Neural cell (in vitro differentiated cells): ENCODE measurements around the gene HINT2. TPM values are rescaled to one million over a fixed set of nuclear protein-coding genes. Genes with fewer than 3 reads are reported as not detected.
A peak's percentile ranks its signal among the peaks of the same experiment; 100 is the strongest.

ENCODE experiments used
- H2AFZ ChIP-seq: fragments of 200-600, 300-800 bp; sonication (generic), shearing (Covaris generic); 2 replicates; pipeline ENCODE4 v1.6.0; 2014; ENCODE audit warnings: low read depth, mild to moderate bottlenecking, antibody characterized with exemption, low read length, moderate library complexity
- H3F3A ChIP-seq: fragments of 200-600 bp; shearing (Covaris generic); 2 replicates; pipeline ENCODE4 v1.6.1; 2016; ENCODE audit warnings: mild to moderate bottlenecking, moderate library complexity, mixed read lengths, antibody characterized with exemption, low read length; ENCODE audit not compliant: insufficient read depth, poor library complexity, severe bottlenecking
- H3K27ac ChIP-seq: fragments of 200-600, 300-800 bp; sonication (generic), shearing (Covaris generic); 2 replicates; pipeline ENCODE4 v1.5.1; 2014; ENCODE audit warnings: mild to moderate bottlenecking, low read length, moderate library complexity
- H3K27me3 ChIP-seq: fragments of 300-800, 200-600 bp; sonication (generic), shearing (Covaris generic); 2 replicates; pipeline ENCODE4 v1.6.0; 2014; ENCODE audit warnings: mild to moderate bottlenecking, low read depth, low read length, moderate library complexity; ENCODE audit not compliant: insufficient read depth
- H3K36me3 ChIP-seq: fragments of 300-800, 200-600 bp; sonication (generic), shearing (Covaris generic); 2 replicates; pipeline ENCODE4 v1.5.1; 2014; ENCODE audit warnings: mild to moderate bottlenecking, antibody characterized with exemption, low read length, moderate library complexity; ENCODE audit not compliant: insufficient read depth
- H3K4me2 ChIP-seq: fragments of 300-800, 200-600 bp; sonication (generic), shearing (Covaris generic); 2 replicates; pipeline ENCODE4 v1.6.0; 2014; ENCODE audit warnings: mild to moderate bottlenecking, low read length
- H3K4me3 ChIP-seq: fragments of 300-800, 200-600 bp; sonication (generic), shearing (Covaris generic); 2 replicates; pipeline ENCODE4 v1.5.1; 2014; ENCODE audit warnings: mild to moderate bottlenecking, low read length, moderate library complexity
- H3K79me2 ChIP-seq: fragments of 200-600 bp; shearing (Covaris generic); replicated peaks from 2 replicates; pipeline ENCODE4 v1.6.0; 2014; ENCODE audit warnings: mild to moderate bottlenecking, low read length, moderate library complexity; ENCODE audit not compliant: insufficient read depth
- H3K9ac ChIP-seq: fragments of 300-800, 200-600 bp; sonication (generic), shearing (Covaris generic); 2 replicates; pipeline ENCODE4 v1.6.1; 2016; ENCODE audit warnings: mild to moderate bottlenecking, low read length, mixed read lengths
- H3K9me2 ChIP-seq: fragments of 200-600 bp; shearing (Covaris generic); 2 replicates; pipeline ENCODE4 v1.6.1; 2016; ENCODE audit warnings: mild to moderate bottlenecking, low read length, mixed read lengths; ENCODE audit not compliant: insufficient read depth
- H3K9me3 ChIP-seq: fragments of 200-600, 300-800 bp; sonication (generic), shearing (Covaris generic); 2 replicates; pipeline ENCODE4 v1.6.1; 2016; ENCODE audit warnings: mild to moderate bottlenecking, mixed run types, low read length, moderate library complexity, mixed read lengths
- H4K20me1 ChIP-seq: fragments of 200-600 bp; shearing (Covaris generic); 2 replicates; pipeline ENCODE4 v1.6.1; 2016; ENCODE audit warnings: mild to moderate bottlenecking, mixed run types; ENCODE audit not compliant: insufficient read depth
- EP300 ChIP-seq: fragments of 450-650 bp; conservative IDR thresholded peaks from 2 replicates; pipeline ENCODE4 v1.6.1; 2014; ENCODE audit warnings: antibody characterized with exemption, mild to moderate bottlenecking, moderate library complexity; ENCODE audit not compliant: poor library complexity, severe bottlenecking
- EZH2 ChIP-seq: fragments of 200-600, 300-800 bp; shearing (Covaris generic), sonication (generic); IDR thresholded peaks from 2 replicates; pipeline ENCODE4 v1.6.1; 2014; ENCODE audit warnings: antibody characterized with exemption, low read length, borderline replicate concordance, mild to moderate bottlenecking; ENCODE audit not compliant: insufficient read depth, poor library complexity, severe bottlenecking
- MXI1 ChIP-seq: fragments of 450-650 bp; conservative IDR thresholded peaks from 2 replicates; pipeline ENCODE4 v1.6.1; 2014; ENCODE audit warnings: antibody characterized with exemption, mild to moderate bottlenecking; ENCODE audit not compliant: poor library complexity, severe bottlenecking
- POLR2AphosphoS5 ChIP-seq: IDR thresholded peaks from 2 replicates; pipeline ENCODE4 v1.6.1; 2012
- RAD21 ChIP-seq: fragments of 450-650 bp; conservative IDR thresholded peaks from 2 replicates; pipeline ENCODE4 v1.6.1; 2014; ENCODE audit warnings: antibody characterized with exemption, mild to moderate bottlenecking, moderate library complexity
- SMC3 ChIP-seq: fragments of 450-650 bp; conservative IDR thresholded peaks from 2 replicates; pipeline ENCODE4 v1.6.1; 2014; ENCODE audit warnings: antibody characterized with exemption, mild to moderate bottlenecking, moderate library complexity; ENCODE audit not compliant: poor library complexity
- TAF1 ChIP-seq: IDR thresholded peaks from 2 replicates; pipeline ENCODE4 v1.6.1; 2012; ENCODE audit warnings: low read depth
- polyA plus RNA-seq: library from polyadenylated mRNA; depleted of rRNA; stranded (reverse); fragments of >200 nt; gene quantifications from 2 replicates; pipeline ENCODE4 v1.2.3, GENCODE V29; 2014
- TF ChIP-seq, protein P1 (sequence below): IDR thresholded peaks from 2 replicates; pipeline ENCODE4 v1.6.1; 2012; ENCODE audit warnings: borderline replicate concordance
- TF ChIP-seq, protein P2 (sequence below): fragments of 450-650 bp; IDR thresholded peaks from 2 replicates; pipeline ENCODE4 v1.5.1; 2014; ENCODE audit warnings: antibody characterized with exemption, mild to moderate bottlenecking, moderate library complexity; ENCODE audit not compliant: poor library complexity, severe bottlenecking

HINT2 gene
- polyA plus RNA-seq, 1 donor from 2014 or later = 31.0 TPM

DNA sequence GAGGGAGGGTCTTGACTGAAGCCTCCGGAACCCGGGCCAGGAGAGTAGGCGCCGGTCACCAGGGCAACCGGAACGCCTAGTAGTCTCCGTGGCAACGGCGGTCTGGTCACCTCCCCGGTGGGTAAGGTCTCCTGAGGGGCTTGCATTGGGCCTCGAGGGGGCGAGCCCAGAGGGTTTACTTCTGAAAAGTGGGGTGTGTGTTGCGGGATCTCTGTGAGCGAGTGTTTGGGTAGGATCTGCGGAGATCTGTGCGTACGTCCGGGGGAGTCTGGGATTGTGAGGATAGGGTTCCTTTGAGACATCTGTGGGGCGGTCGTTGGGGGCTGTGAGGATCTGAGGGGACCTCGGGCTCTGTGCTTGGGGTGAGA, 13.9 kb upstream of the HINT2 start, which contains the start of gene FAM221B:
TSS of gene FAM221B (minus strand) at position 17 of the 368 bp plus-strand sequence. CDS start 2,571 bp downstream, outside the sequence.
- TF ChIP-seq SMC3 (peak; percentile 7), POLR2AphosphoS5 (no peak), EP300 (no peak), TAF1 (no peak), EZH2 (no peak), RAD21 (no peak), MXI1 (no peak)
- TF ChIP-seq, protein P1, sequence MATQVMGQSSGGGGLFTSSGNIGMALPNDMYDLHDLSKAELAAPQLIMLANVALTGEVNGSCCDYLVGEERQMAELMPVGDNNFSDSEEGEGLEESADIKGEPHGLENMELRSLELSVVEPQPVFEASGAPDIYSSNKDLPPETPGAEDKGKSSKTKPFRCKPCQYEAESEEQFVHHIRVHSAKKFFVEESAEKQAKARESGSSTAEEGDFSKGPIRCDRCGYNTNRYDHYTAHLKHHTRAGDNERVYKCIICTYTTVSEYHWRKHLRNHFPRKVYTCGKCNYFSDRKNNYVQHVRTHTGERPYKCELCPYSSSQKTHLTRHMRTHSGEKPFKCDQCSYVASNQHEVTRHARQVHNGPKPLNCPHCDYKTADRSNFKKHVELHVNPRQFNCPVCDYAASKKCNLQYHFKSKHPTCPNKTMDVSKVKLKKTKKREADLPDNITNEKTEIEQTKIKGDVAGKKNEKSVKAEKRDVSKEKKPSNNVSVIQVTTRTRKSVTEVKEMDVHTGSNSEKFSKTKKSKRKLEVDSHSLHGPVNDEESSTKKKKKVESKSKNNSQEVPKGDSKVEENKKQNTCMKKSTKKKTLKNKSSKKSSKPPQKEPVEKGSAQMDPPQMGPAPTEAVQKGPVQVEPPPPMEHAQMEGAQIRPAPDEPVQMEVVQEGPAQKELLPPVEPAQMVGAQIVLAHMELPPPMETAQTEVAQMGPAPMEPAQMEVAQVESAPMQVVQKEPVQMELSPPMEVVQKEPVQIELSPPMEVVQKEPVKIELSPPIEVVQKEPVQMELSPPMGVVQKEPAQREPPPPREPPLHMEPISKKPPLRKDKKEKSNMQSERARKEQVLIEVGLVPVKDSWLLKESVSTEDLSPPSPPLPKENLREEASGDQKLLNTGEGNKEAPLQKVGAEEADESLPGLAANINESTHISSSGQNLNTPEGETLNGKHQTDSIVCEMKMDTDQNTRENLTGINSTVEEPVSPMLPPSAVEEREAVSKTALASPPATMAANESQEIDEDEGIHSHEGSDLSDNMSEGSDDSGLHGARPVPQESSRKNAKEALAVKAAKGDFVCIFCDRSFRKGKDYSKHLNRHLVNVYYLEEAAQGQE = peak; percentile 23
- TF ChIP-seq, protein P2, sequence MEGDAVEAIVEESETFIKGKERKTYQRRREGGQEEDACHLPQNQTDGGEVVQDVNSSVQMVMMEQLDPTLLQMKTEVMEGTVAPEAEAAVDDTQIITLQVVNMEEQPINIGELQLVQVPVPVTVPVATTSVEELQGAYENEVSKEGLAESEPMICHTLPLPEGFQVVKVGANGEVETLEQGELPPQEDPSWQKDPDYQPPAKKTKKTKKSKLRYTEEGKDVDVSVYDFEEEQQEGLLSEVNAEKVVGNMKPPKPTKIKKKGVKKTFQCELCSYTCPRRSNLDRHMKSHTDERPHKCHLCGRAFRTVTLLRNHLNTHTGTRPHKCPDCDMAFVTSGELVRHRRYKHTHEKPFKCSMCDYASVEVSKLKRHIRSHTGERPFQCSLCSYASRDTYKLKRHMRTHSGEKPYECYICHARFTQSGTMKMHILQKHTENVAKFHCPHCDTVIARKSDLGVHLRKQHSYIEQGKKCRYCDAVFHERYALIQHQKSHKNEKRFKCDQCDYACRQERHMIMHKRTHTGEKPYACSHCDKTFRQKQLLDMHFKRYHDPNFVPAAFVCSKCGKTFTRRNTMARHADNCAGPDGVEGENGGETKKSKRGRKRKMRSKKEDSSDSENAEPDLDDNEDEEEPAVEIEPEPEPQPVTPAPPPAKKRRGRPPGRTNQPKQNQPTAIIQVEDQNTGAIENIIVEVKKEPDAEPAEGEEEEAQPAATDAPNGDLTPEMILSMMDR = no peak
- peak within 1 kb of the TSS; percentile 84 for H3K4me2 ChIP-seq
- H3K36me3 ChIP-seq = no peaks in the 10 kb centered on the region
- peaks cover 14% of the 10 kb centered on the region for H3K79me2 ChIP-seq
- peak within 1 kb of the TSS; percentile 91 for H3K9ac ChIP-seq
- H3K9me3 ChIP-seq = no peaks in the 10 kb centered on the region
- peak within 1 kb of the TSS; percentile 83 for H3K4me3 ChIP-seq
- H3K27me3 ChIP-seq = no peaks in the 10 kb centered on the region
- H4K20me1 ChIP-seq = no peaks in the 10 kb centered on the region
- no peaks in the 10 kb centered on the region for H3K9me2 ChIP-seq
- no peaks in the 10 kb centered on the region for H3F3A ChIP-seq
- H2AFZ ChIP-seq = peak within 1 kb of the TSS; percentile 83
- peak within 1 kb of the TSS; percentile 61 for H3K27ac ChIP-seq

DNA sequence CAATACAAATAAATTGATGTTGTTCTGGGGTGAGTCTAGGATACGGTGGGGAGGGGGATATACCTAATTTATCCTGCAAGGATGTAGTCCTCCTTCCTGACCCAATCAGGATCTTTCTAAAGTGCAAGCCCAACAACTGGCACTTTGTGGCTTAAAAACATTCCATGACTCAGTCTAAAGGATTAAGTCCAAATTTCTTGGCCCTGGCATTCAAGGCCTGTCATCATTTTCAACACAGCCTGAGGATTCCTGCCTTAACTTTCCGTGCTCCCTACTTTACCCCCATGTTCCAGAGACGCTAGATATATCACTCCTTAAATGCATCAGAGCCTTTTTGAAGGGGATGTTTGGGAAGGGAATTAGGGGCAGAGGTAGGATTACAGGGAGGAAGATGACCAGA, 12.6 kb upstream of the HINT2 start:
- no peak overlapping the region for H3K27ac ChIP-seq
- H3K79me2 ChIP-seq = peaks cover 14% of the 10 kb centered on the region
- H3K9me2 ChIP-seq = no peaks in the 10 kb centered on the region

More for the DNA sequence above, 12.6 kb upstream of the HINT2 start:
- Histone ChIP-seq H3K4me3 (no peak overlapping the region), H3K9ac (no peak overlapping the region), H4K20me1 (no peaks in the 10 kb centered on the region), H3F3A (no peaks in the 10 kb centered on the region), H3K27me3 (no peaks in the 10 kb centered on the region), H3K4me2 (no peak overlapping the region), H3K36me3 (no peaks in the 10 kb centered on the region), H2AFZ (no peak overlapping the region), H3K9me3 (no peaks in the 10 kb centered on the region)
- no peak for TF ChIP-seq MXI1
- no peak for TF ChIP-seq EP300
- TF ChIP-seq POLR2AphosphoS5 = no peak
- no peak for TF ChIP-seq RAD21
- TF ChIP-seq EZH2 = no peak
- TF ChIP-seq, protein P1 = no peak
- no peak for TF ChIP-seq TAF1
